ENCODE data around the gene EVL. TPM values are rescaled to one million over a fixed set of nuclear protein-coding genes. Genes with fewer than 3 reads are reported as not detected.

The EVL gene
- total and polyA plus RNA-seq, 10 of the 15 experiments (the other 5 are each of a cell fraction or from before 2014, with no cell fraction given): 11.9 to 341 (median 89.8) TPM

GRCh38 chr14:100072783-100073346, 7.6 kb downstream of the EVL start (continued):
- TF ChIP-seq HSF1 (IDR thresholded peaks at IDR 0.05; ENCODE audit: low read depth, low read length) (no peak), USF1 (IDR thresholded peaks at IDR 0.05; ENCODE audit: borderline replicate concordance, extremely low read length, insufficient read depth, low read depth, low read length) (no peak), REST (IDR thresholded peaks at IDR 0.05; ENCODE audit: low read depth, low read length) (no peak), RFX5 (IDR thresholded peaks at IDR 0.05; ENCODE audit: low read depth, low read length) (no peak), ASH2L (IDR thresholded peaks at IDR 0.05; ENCODE audit: borderline replicate concordance, low read depth) (no peak), YY1 (IDR thresholded peaks at IDR 0.05; ENCODE audit: low read depth, low read length) (peak; percentile 29), NFYB (IDR thresholded peaks at IDR 0.05; ENCODE audit: insufficient read depth, low read depth, low read length) (no peak), SREBF2 (IDR thresholded peaks at IDR 0.05; ENCODE audit: low read length) (no peak), RCOR1 (conservative IDR thresholded peaks at IDR 0.05; ENCODE audit: low read depth, low read length) (no peak; the same call in 1 of the 2 replicates), SP1 (IDR thresholded peaks at IDR 0.05; ENCODE audit: low read depth, low read length) (no peak), SRF (IDR thresholded peaks at IDR 0.05; ENCODE audit: low read depth in 2 of 2, low read length in 2 of 2) (no peak), MEF2B (IDR thresholded peaks at IDR 0.05; ENCODE audit: partially characterized antibody, poor library complexity, severe bottlenecking) (peak; percentile 85), CTCF (IDR thresholded peaks at IDR 0.05 in 2 of 3, conservative IDR thresholded peaks at IDR 0.05 in 1 of 3; ENCODE audit: control insufficient read depth in 2 of 3, extremely low read depth in 1 of 3, insufficient read depth in 1 of 3, low read depth in 3 of 3, low read length in 3 of 3) (peak; percentile 64 to 83 (median 67)), RELB (IDR thresholded peaks at IDR 0.05; ENCODE audit: low read depth) (peak; percentile 54; the same call in 1 of the 2 replicates), CEBPB (IDR thresholded peaks at IDR 0.05; ENCODE audit: borderline replicate concordance in 1 of 2, low read depth in 2 of 2, low read length in 2 of 2) (no peak), KLF5 (IDR thresholded peaks at IDR 0.05; ENCODE audit: partially characterized antibody) (no peak), E2F4 (IDR thresholded peaks at IDR 0.05; ENCODE audit: low read depth, low read length) (no peak), ZZZ3 (IDR thresholded peaks at IDR 0.05; ENCODE audit: control insufficient read depth, insufficient read length, low read depth) (no peak)

Data from GM12878 (cell line).